Endometrial microvascular endothelial cells (primary cell): ENCODE measurements around the gene XYLT1. TPM values are rescaled to one million over a fixed set of nuclear protein-coding genes. Genes with fewer than 3 reads are reported as not detected.
"Not testable (repeated sequence)": the region's sequence is repeated elsewhere in the genome, so short reads cannot be mapped to it uniquely, and the experiment has no call there.

ENCODE experiments used
- in situ Hi-C: cut with HindIII; loops from 2 replicates; pipeline ENCODE4 v1.10.0; 2017; ENCODE audit warnings: low sequenced_read_pairs, low pct_unique_long_range_greater_than_20kb; ENCODE audit errors: inconsistent ontology term
- total RNA-seq: library from RNA; depleted of rRNA; stranded (reverse); fragments of >200 nt; gene quantifications from one replicate; pipeline ENCODE4 v1.2.3, GENCODE V29; 2015; ENCODE audit errors: inconsistent ontology term

The XYLT1 gene
- total RNA-seq, 1 donor from 2014 or later: 0.09 TPM

- in situ Hi-C loops: no loop called here
These were observed 22.3 kb upstream of the XYLT1 start for GRCh38 chr16:17493012-17493411.

GRCh38 chr16:17491140-17491662 is 20.4 kb upstream of the XYLT1 start:
- in situ Hi-C loops: no loop called here

- in situ Hi-C loops: no loop called here
These were observed 17.7 kb upstream of the XYLT1 start for GRCh38 chr16:17488506-17488905.

- in situ Hi-C loops: no loop called here
These were observed 12.6 kb upstream of the XYLT1 start for GRCh38 chr16:17483351-17483750.

GRCh38 chr16:17482341-17482740 is 11.6 kb upstream of the XYLT1 start:
- in situ Hi-C loops: not testable (repeated sequence)

GRCh38 chr16:17481736-17482135 is 11.0 kb upstream of the XYLT1 start:
- in situ Hi-C loops: no loop called here

- in situ Hi-C loops: not testable (repeated sequence)
These were observed 6.4 kb upstream of the XYLT1 start for GRCh38 chr16:17477260-17477545.

- in situ Hi-C loops: no loop called here
These were observed 5.9 kb upstream of the XYLT1 start for GRCh38 chr16:17476414-17477259.

GRCh38 chr16:17475104-17475503 is 4.3 kb upstream of the XYLT1 start:
- in situ Hi-C loops: no loop called here

- in situ Hi-C loops: no loop called here
These were observed 3.8 kb upstream of the XYLT1 start for GRCh38 chr16:17474572-17474971.

GRCh38 chr16:17474037-17474436 is 3.3 kb upstream of the XYLT1 start:
- in situ Hi-C loops: no loop called here

- in situ Hi-C loops: no loop called here
These were observed 1.1 kb upstream of the XYLT1 start for GRCh38 chr16:17471719-17472461.

GRCh38 chr16:17470182-17470907 is 415 bp downstream of the XYLT1 start:
- in situ Hi-C loops: no loop called here

GRCh38 chr16:17469741-17470181 is 999 bp downstream of the XYLT1 start:
- in situ Hi-C loops: no loop called here

- in situ Hi-C loops: no loop called here
These were observed 1.6 kb downstream of the XYLT1 start for GRCh38 chr16:17469011-17469740.

GRCh38 chr16:17468611-17469010 is 2.1 kb downstream of the XYLT1 start:
- in situ Hi-C loops: no loop called here

- in situ Hi-C loops: no loop called here
These were observed 2.7 kb downstream of the XYLT1 start for GRCh38 chr16:17467923-17468540.

- in situ Hi-C loops: no loop called here
These were observed 3.9 kb downstream of the XYLT1 start for GRCh38 chr16:17466876-17467275.
